ENCODE results near the gene BCKDK.
"Not testable (repeated sequence)": the region's sequence is repeated elsewhere in the genome, so short reads cannot be mapped to it uniquely, and the experiment has no call there.

Gene BCKDK

GRCh38 chr16:31094424-31095120 is 13.6 kb upstream of the BCKDK start, which contains the start of gene VKORC1:
VKORC1 (minus strand) TSS chr16:31094797; CDS start chr16:31094729, 68 bp downstream.
- DNase-seq (ENCODE audit: low spot score), result peak; percentile 96

GRCh38 chr16:31099860-31100638 is 8.1 kb upstream of the BCKDK start:
- DNase-seq (ENCODE audit: low spot score), result no peak

- DNase-seq (ENCODE audit: low spot score), result not testable (repeated sequence)
Measured at GRCh38 chr16:31100876-31101641, 7.1 kb upstream of the BCKDK start.

- peak; percentile 92 for DNase-seq (ENCODE audit: low spot score)
Measured at GRCh38 chr16:31105677-31106213, 2.4 kb upstream of the BCKDK start.

GRCh38 chr16:31106509-31107464 is 1.4 kb upstream of the BCKDK start:
- DNase-seq (ENCODE audit: low spot score), result no peak

DNA sequence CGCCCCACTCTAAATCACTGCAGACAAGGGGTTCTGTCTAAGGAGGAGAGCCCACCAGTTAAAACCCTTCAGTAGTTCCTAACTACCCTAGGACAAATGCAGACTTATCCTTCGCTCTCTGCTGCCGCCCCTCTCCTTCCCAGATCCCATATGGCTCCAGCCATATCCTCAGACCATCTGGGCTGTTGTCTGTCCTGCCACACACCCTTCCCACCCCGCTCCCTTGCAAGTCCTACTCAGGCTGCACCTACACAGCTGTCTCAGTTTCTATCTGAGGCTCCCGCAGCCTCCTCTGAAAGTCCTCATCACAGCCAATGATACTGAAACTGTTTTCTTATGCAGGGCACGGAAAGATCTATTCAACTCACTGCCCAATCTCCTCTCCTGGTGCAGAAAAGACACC is 720 bp upstream of the BCKDK start:
- DNase-seq (ENCODE audit: low spot score), result no peak

- DNase-seq (ENCODE audit: low spot score), result no peak
Measured at GRCh38 chr16:31108794-31109558, 790 bp downstream of the BCKDK start.

DNA sequence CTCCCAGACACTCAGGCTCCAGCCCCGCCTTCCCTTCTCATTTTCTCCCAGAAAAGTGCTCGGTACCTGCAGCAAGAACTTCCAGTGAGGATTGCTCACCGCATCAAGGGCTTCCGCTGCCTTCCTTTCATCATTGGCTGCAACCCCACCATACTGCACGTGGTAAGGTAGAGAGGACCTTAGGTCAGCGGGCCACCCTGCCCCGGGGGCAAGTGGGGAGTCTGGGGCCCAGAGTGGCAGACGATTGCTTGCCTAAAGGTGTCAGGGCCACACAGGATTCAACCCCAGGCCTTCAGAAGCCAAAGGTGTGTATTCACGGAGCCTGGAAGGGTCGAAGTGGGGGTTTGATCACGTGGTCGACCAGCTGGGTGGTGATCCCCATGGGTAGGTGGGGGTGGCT is 1.4 kb downstream of the BCKDK start:
- no peak for DNase-seq (ENCODE audit: low spot score)

DNA sequence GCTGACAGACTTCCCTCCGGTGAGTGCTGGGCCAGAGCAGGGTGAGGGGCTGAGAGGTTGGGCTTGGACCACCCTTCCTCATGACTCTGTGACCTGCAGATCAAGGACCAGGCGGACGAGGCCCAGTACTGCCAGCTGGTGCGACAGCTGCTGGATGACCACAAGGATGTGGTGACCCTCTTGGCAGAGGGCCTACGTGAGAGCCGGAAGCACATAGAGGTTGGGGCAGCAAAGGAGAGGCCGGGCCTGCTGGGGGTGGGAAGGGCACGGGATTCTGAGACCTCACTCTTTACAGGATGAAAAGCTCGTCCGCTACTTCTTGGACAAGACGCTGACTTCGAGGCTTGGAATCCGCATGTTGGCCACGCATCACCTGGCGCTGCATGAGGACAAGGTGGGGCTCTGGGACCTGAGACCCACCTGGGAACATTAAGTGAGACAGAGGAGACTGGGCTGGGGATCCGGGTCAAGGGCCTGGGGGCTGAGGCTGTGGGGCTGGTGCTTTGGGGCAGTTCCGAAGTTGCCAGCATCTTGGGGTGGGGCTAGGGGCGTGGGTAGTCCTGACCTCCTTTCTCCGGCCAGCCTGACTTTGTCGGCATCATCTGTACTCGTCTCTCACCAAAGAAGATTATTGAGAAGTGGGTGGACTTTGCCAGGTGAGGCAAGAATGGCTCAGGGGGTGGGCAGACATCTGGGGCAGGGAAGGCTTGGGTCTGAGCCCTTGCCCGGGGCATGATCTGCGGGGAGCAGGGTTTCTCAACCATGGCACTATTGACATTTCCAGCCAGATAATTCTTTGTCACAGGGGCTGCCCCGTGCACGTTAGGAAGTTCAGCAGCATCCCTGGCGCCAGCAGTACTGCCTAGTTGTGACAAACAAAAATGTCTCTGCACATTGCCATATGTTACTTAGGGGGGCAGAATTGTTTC is 2.2 kb downstream of the BCKDK start:
- DNase-seq (ENCODE audit: low spot score), result no peak

GRCh38 chr16:31111881-31112466 is 3.8 kb downstream of the BCKDK start:
- DNase-seq (ENCODE audit: low spot score), result no peak

DNA sequence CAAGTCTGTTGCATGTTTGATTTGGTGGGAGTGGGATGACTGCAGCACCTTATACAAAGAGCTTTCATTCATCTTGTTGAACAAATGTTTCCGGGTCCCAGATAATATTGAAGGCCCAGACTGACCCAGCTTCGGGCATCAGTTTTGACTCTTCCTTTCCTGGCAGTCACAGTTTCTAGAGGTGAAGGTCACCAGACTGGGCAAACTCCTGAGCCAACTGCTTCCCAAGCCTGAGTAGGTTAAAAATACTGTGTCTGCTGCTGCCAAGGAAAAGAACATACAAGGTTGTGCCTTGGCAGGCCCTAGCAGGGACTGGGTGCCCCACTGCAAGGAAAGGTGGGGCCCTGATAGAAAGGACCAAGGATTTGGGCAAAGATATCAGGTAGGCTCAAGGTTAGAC is 4.5 kb downstream of the BCKDK start:
- no peak for DNase-seq (ENCODE audit: low spot score)

DNA sequence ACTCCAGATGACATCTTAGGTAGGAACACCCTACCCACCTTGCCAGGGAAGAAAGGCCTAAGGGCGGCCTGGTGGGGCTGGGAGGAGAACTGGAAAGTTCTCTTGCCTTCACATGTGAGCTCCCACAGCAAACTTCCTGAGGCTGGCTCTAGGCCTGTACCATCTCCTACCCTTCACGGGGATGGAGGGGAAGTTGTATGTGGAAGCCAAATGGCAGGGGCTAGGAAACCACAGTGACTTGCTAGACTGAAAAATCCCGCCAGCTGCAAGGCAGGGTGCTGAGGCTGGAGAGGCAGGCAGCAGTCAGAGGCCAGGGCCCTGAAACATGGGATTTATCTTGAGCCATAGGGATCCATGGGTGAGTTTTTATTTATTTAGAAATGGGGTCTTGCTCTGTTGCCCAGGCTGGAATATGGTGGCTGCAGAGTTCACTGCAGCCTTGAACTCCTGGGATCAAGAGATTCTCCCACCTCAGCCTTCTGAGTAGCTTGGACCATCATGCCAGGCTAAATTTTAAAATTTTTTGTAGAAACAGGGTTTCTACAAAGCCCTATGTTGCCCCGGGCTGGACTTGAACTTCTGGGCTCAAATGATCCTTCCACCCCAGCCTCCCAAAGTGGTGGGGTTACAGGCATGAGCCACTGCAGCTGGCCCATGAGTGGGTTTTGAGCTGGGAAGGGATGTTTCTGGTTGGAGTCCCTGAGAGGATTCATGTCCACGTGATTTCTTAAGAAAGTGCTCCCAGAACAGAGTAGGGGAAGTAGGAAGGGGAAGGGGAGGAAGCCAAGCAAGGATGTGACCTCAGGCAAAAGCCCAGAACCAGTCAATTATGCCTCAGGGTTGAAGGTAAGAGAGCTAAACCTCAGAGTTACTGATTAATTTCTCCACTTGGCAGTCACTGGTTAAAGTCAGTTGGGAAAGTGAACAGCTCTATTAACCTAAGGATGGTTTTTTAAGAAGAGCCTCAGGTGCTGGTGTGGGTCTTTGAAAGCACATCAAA is 5.2 kb downstream of the BCKDK start:
- DNase-seq (ENCODE audit: low spot score), result no peak

DNA sequence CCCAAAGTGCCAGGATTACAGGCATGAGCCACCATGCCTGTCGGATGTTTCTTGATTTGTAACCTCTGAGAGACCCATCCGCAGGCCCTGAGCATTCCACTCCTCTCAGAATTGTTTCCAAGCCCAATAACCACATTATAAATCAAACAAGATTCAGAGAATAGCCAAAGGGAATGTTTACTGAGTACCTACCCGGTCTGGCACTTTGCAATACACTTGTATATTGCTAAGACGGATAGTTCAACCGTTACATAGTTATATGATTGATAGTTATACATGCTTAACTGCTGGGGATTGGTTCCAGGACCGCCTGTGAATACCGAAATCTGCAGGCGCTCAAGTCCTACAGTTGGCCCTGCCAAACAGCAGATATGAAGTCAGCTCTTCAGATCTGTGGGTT is 6.3 kb downstream of the BCKDK start:
- DNase-seq (ENCODE audit: low spot score), result no peak

- peak; percentile 96 for DNase-seq (ENCODE audit: low spot score)
Measured at GRCh38 chr16:31117384-31118222, 9.4 kb downstream of the BCKDK start, which contains the start of gene KAT8. KAT8 (plus strand) TSS chr16:31117664; CDS start chr16:31117682, 18 bp downstream.

- peak; percentile 71 for DNase-seq (ENCODE audit: low spot score)
Measured at GRCh38 chr16:31118223-31119155, 10.3 kb downstream of the BCKDK start.
